Measurements from ENCODE around the gene FOXL1. TPM values are rescaled to one million over a fixed set of nuclear protein-coding genes. Genes with fewer than 3 reads are reported as not detected.

FOXL1 gene
- total and polyA plus RNA-seq, 3 experiments from 2014 or later: not detected

DNA sequence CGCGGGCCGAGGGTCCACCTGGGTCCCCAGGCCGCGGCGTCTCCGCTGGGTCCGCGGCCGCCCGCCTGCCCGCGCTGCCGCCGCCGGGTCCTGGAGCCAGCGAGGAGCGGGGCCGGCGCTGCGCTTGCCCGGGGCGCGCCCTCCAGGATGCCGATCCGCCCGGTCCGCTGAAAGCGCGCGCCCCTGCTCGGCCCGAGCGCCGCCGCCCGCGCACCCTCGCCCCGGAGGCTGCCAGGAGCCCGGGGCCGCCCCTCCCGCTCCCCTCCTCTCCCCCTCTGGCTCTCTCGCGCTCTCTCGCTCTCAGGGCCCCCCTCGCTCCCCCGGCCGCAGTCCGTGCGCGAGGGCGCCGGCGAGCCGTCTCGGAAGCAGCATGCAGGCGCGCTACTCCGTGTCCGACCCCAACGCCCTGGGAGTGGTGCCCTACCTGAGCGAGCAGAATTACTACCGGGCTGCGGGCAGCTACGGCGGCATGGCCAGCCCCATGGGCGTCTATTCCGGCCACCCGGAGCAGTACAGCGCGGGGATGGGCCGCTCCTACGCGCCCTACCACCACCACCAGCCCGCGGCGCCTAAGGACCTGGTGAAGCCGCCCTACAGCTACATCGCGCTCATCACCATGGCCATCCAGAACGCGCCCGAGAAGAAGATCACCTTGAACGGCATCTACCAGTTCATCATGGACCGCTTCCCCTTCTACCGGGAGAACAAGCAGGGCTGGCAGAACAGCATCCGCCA is 11.2 kb upstream of the FOXL1 start:
- Histone ChIP-seq H3K27ac (ENCODE audit: low read depth, low read length) (no peak overlapping the region), H3K36me3 (ENCODE audit: insufficient read depth, low read length) (no peaks in the 10 kb centered on the region), H3K4me1 (ENCODE audit: insufficient read depth, low read length) (peaks cover 11% of the 10 kb centered on the region), H3K9me3 (ENCODE audit: low read length) (no peaks in the 10 kb centered on the region), H3K27me3 (ENCODE audit: insufficient read depth, low read length, poor library complexity, severe bottlenecking) (peaks cover 38% of the 10 kb centered on the region), H3K4me3 (ENCODE audit: low read length) (no peak overlapping the region)
- DNase-seq: peak in 1 of 5 donors; percentile 6
- no peaks in the 10 kb centered on the region for H3K9me3 Mint-ChIP-seq
- no peak overlapping the region for H3K27ac Mint-ChIP-seq
- H3K4me1 Mint-ChIP-seq: peaks cover 16 to 39% (median 18%) of the 10 kb centered on the region in 3 donors
- ChIA-PET POLR2A (no interaction called here), CTCF (no interaction called here)
- peak overlapping the region in 4 of 7 donors; percentile 11 to 73 (median 23) for H3K4me3 Mint-ChIP-seq
- no peaks in the 10 kb centered on the region for H3K36me3 Mint-ChIP-seq
- H3K27me3 Mint-ChIP-seq: peaks cover 59 to 78% of the 10 kb centered on the region in 2 donors

DNA sequence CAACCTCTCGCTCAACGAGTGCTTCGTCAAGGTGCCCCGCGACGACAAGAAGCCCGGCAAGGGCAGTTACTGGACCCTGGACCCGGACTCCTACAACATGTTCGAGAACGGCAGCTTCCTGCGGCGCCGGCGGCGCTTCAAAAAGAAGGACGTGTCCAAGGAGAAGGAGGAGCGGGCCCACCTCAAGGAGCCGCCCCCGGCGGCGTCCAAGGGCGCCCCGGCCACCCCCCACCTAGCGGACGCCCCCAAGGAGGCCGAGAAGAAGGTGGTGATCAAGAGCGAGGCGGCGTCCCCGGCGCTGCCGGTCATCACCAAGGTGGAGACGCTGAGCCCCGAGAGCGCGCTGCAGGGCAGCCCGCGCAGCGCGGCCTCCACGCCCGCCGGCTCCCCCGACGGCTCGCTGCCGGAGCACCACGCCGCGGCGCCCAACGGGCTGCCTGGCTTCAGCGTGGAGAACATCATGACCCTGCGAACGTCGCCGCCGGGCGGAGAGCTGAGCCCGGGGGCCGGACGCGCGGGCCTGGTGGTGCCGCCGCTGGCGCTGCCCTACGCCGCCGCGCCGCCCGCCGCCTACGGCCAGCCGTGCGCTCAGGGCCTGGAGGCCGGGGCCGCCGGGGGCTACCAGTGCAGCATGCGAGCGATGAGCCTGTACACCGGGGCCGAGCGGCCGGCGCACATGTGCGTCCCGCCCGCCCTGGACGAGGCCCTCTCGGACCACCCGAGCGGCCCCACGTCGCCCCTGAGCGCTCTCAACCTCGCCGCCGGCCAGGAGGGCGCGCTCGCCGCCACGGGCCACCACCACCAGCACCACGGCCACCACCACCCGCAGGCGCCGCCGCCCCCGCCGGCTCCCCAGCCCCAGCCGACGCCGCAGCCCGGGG is 10.4 kb upstream of the FOXL1 start:
- ChIA-PET POLR2A (no interaction called here), CTCF (no interaction called here)
- Mint-ChIP-seq H3K36me3 (no peaks in the 10 kb centered on the region), H3K27ac (no peak overlapping the region), H3K4me1 (peaks cover 16 to 39% (median 18%) of the 10 kb centered on the region in 3 donors), H3K4me3 (peak overlapping the region in 3 of 7 donors; percentile 11 to 31 (median 15)), H3K9me3 (no peaks in the 10 kb centered on the region), H3K27me3 (peaks cover 57 to 79% of the 10 kb centered on the region in 2 donors)
- peaks cover 11% of the 10 kb centered on the region for H3K4me1 ChIP-seq (ENCODE audit: insufficient read depth, low read length)
- peaks cover 37% of the 10 kb centered on the region for H3K27me3 ChIP-seq (ENCODE audit: insufficient read depth, low read length, poor library complexity, severe bottlenecking)
- H3K4me3 ChIP-seq (ENCODE audit: low read length): no peak overlapping the region
- no peaks in the 10 kb centered on the region for H3K36me3 ChIP-seq (ENCODE audit: insufficient read depth, low read length)
- DNase-seq: no peak
- no peak overlapping the region for H3K27ac ChIP-seq (ENCODE audit: low read depth, low read length)
- H3K9me3 ChIP-seq (ENCODE audit: low read length): no peaks in the 10 kb centered on the region

DNA sequence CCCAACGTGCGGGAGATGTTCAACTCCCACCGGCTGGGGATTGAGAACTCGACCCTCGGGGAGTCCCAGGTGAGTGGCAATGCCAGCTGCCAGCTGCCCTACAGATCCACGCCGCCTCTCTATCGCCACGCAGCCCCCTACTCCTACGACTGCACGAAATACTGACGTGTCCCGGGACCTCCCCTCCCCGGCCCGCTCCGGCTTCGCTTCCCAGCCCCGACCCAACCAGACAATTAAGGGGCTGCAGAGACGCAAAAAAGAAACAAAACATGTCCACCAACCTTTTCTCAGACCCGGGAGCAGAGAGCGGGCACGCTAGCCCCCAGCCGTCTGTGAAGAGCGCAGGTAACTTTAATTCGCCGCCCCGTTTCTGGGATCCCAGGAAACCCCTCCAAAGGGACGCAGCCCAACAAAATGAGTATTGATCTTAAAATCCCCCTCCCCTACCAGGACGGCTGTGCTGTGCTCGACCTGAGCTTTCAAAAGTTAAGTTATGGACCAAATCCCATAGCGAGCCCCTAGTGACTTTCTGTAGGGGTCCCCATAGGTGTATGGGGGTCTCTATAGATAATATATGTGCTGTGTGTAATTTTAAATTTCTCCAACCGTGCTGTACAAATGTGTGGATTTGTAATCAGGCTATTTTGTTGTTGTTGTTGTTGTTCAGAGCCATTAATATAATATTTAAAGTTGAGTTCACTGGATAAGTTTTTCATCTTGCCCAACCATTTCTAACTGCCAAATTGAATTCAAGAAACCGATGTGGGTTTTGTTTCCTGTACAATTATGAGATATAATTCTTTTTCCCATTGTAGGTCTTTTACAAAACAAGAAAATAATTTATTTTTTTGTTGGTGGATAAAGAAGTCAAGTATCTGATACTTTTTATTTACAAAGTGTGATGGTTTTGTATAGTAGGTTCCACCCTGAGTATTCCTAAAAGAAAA is 9.4 kb upstream of the FOXL1 start:
- no peak overlapping the region for H3K27ac ChIP-seq (ENCODE audit: low read depth, low read length)
- H3K4me3 ChIP-seq (ENCODE audit: low read length): no peak overlapping the region
- DNase-seq: no peak
- H3K9me3 ChIP-seq (ENCODE audit: low read length): no peaks in the 10 kb centered on the region
- Mint-ChIP-seq H3K27ac (peak overlapping the region in 2 of 8 donors; percentile 24 to 29), H3K4me1 (peaks cover 8 to 32% (median 11%) of the 10 kb centered on the region in 3 donors), H3K36me3 (no peaks in the 10 kb centered on the region), H3K9me3 (no peaks in the 10 kb centered on the region), H3K27me3 (peaks cover 49 to 80% of the 10 kb centered on the region in 2 donors), H3K4me3 (peak overlapping the region in 2 of 7 donors; percentile 48 to 62)
- ChIA-PET CTCF (no interaction called here), POLR2A (no interaction called here)
- H3K36me3 ChIP-seq (ENCODE audit: insufficient read depth, low read length): no peaks in the 10 kb centered on the region
- H3K4me1 ChIP-seq (ENCODE audit: insufficient read depth, low read length): peaks cover 4% of the 10 kb centered on the region
- H3K27me3 ChIP-seq (ENCODE audit: insufficient read depth, low read length, poor library complexity, severe bottlenecking): peaks cover 37% of the 10 kb centered on the region

DNA sequence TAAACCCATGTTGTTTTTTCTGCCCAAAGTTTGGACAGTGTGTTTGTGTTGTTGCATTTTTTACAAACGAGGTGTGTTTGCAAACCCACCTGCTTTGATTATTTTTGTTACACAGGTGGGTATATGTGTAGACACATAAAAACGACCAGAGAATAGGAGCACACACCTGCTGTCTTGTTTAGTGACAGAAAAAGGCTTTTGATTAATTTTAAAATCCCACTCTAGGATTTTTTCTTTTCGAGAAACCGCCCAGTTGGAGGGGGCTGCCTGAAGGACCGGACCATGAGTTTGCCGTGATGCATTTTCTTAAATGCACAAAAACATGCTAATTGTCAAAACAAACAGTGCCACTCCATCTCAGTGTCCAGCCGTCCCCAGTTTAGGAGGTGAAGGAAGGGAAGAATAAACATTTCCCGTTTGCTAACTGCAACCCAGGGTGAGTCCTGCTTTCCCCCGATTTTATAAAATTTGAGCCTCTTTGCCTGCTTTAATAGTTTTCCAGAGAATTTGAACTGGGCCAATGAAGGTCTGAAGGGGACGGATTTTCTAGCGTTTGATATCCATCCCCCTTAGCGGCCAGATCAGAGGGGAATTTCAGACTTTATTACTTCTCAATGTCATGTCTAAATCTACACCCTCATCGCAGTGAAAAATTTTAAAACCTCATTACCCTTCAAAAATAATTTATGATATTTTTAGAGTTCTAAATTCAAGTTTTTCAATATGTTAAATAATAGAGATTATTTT is 8.5 kb upstream of the FOXL1 start:
- H3K36me3 Mint-ChIP-seq: no peaks in the 10 kb centered on the region
- no peaks in the 10 kb centered on the region for H3K4me1 ChIP-seq (ENCODE audit: insufficient read depth, low read length)
- H3K27me3 ChIP-seq (ENCODE audit: insufficient read depth, low read length, poor library complexity, severe bottlenecking): peaks cover 31% of the 10 kb centered on the region
- H3K27me3 Mint-ChIP-seq: peaks cover 45 to 80% of the 10 kb centered on the region in 2 donors
- POLR2A ChIA-PET: no interaction called here
- H3K9me3 Mint-ChIP-seq: no peaks in the 10 kb centered on the region
- peaks cover 0 to 24% (median 5%) of the 10 kb centered on the region in 3 donors for H3K4me1 Mint-ChIP-seq
- no peak overlapping the region for H3K4me3 ChIP-seq (ENCODE audit: low read length)
- CTCF ChIA-PET: no interaction called here
- H3K27ac Mint-ChIP-seq: no peak overlapping the region
- no peak overlapping the region for H3K27ac ChIP-seq (ENCODE audit: low read depth, low read length)
- H3K36me3 ChIP-seq (ENCODE audit: insufficient read depth, low read length): no peaks in the 10 kb centered on the region
- no peak for DNase-seq
- H3K9me3 ChIP-seq (ENCODE audit: low read length): no peaks in the 10 kb centered on the region
- no peak overlapping the region for H3K4me3 Mint-ChIP-seq

DNA sequence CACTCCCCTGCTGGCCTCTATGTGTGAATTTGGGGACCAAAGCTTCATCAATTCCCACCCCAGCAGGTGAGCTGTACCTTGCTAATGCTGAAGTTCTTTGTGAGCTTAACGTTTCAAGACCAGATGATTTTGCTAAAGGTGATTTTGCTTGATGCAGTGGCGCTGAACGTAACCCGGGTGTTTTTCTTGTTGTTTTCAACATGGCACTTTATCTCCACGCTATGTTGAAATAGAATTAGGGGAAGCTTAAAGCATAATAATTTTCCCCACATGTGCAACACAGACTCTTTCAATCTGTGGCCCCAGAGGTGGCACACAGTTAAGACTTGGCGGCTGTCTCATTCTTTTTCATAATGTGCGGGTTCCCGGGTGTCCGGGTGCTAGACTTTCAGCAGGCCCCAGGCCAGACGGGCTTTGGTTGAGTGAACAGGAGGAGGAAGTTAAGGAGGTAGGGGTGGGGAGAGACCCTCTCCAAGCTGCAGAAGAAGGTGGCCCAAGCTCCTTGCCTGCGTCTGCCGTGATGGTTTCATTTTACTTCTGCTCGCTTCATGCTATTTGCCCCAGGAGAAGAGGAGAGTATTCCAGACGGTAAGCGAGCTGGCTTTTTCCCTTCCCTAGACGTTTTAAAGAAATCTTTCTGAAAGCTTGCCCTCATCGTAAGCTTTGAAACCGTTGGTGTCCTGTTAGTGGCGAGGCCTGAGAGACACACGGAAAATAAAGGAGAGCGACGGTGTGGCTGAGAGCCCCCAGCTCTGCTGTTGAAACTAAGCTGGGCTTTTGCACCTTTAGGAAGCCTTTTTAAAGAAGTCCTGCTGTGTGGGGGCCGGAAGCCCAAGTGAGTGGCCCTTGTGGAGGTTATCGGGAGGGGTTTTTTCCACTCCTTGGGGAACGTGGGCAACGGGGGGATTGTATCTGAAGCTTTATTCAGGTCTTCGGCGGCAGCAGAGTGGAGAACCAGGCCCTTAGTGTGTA is 7.5 kb upstream of the FOXL1 start:
- Mint-ChIP-seq H3K4me3 (no peak overlapping the region), H3K36me3 (no peaks in the 10 kb centered on the region), H3K4me1 (peaks cover 0 to 19% (median 2%) of the 10 kb centered on the region in 3 donors), H3K27me3 (peaks cover 42 to 80% of the 10 kb centered on the region in 2 donors), H3K27ac (peak overlapping the region in 1 of 8 donors; percentile 21), H3K9me3 (no peaks in the 10 kb centered on the region)
- POLR2A ChIA-PET: no interaction called here
- no peak for DNase-seq
- H3K36me3 ChIP-seq (ENCODE audit: insufficient read depth, low read length): no peaks in the 10 kb centered on the region
- H3K27me3 ChIP-seq (ENCODE audit: insufficient read depth, low read length, poor library complexity, severe bottlenecking): peaks cover 24% of the 10 kb centered on the region
- no peaks in the 10 kb centered on the region for H3K9me3 ChIP-seq (ENCODE audit: low read length)
- no peak overlapping the region for H3K4me3 ChIP-seq (ENCODE audit: low read length)
- CTCF ChIA-PET: no interaction called here
- H3K4me1 ChIP-seq (ENCODE audit: insufficient read depth, low read length): no peaks in the 10 kb centered on the region
- H3K27ac ChIP-seq (ENCODE audit: low read depth, low read length): no peak overlapping the region

DNA sequence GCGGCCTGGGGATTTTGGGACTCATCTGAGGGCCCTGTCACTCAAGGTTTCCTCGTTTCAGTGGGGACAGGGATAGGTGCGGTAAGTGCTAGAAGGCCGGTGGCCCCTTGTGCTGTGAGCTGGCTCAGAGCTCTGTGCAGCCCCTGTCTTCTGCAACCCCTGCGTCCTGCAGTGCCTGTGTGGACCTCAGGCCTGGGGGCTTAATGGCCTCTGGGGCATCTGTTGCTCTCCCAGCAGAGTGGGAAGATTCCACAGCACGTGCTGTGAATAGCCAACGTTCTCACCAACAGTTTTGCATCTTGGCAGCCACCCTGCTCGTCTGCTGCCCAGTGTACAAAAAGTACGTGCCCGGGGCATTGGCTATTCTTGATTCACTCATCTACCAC is 6.8 kb upstream of the FOXL1 start:
- H3K27ac Mint-ChIP-seq: no peak overlapping the region
- H3K27ac ChIP-seq (ENCODE audit: low read depth, low read length): no peak overlapping the region
- DNase-seq: no peak
- H3K4me3 Mint-ChIP-seq: no peak overlapping the region
- peaks cover 3 to 21% (median 5%) of the 10 kb centered on the region in 3 donors for H3K4me1 Mint-ChIP-seq
- peaks cover 43 to 79% of the 10 kb centered on the region in 2 donors for H3K27me3 Mint-ChIP-seq
- POLR2A ChIA-PET: no interaction called here
- H3K4me1 ChIP-seq (ENCODE audit: insufficient read depth, low read length): no peaks in the 10 kb centered on the region
- CTCF ChIA-PET: no interaction called here
- H3K27me3 ChIP-seq (ENCODE audit: insufficient read depth, low read length, poor library complexity, severe bottlenecking): peaks cover 24% of the 10 kb centered on the region
- no peaks in the 10 kb centered on the region for H3K36me3 ChIP-seq (ENCODE audit: insufficient read depth, low read length)
- no peak overlapping the region for H3K4me3 ChIP-seq (ENCODE audit: low read length)
- H3K9me3 ChIP-seq (ENCODE audit: low read length): no peaks in the 10 kb centered on the region
- H3K9me3 Mint-ChIP-seq: peaks cover 0 to 2% (median 0%) of the 10 kb centered on the region in 5 donors
- H3K36me3 Mint-ChIP-seq: no peaks in the 10 kb centered on the region
